Measurements from ENCODE around the gene EXOC4.

The EXOC4 gene

DNA sequence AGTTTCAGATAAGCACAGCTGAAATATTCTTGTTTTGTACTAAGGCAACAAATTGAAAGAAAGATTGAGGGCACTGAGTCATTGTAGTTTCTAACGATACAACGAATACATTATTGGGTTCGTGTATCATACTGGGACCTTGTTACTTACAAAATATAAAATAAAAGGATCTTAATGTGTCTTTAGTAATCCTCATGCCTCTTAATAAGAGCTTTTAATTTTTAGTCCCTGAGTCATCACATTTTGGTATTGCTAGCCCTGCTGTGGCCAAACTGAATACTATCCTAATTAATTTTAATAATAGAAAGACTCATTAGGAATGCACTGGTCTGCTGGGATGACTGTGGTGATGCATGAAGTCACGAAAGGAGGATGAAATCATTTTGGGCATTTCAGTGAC, 309.7 kb downstream of the EXOC4 start:
- 100% methylated on average over 1 of the region's 4 CpGs; no CpG with 5 or more reads in 1 of the 2 experiments for WGBS, 2 experiments (ENCODE audit: insufficient coverage in 2 of 2)
- Histone ChIP-seq H3K4me3 (ENCODE audit: extremely low read depth, insufficient read depth, low read length, poor library complexity, severe bottlenecking) (no peak overlapping the region), H3K4me1 (ENCODE audit: control insufficient read depth, insufficient read depth, low read length, poor library complexity, severe bottlenecking) (no peaks in the 10 kb centered on the region), H3K27ac (ENCODE audit: low read depth, low read length, severe bottlenecking) (no peak overlapping the region), H3K36me3 (ENCODE audit: control insufficient read depth, insufficient read depth, low read length) (no peaks in the 10 kb centered on the region), H3K9me3 (ENCODE audit: control insufficient read depth, low read length) (no peaks in the 10 kb centered on the region)

GRCh38 chr7:133563251-133563650, 310.4 kb downstream of the EXOC4 start:
- 92% methylated on average over 2 of the region's 5 CpGs; no CpG with 5 or more reads in 1 of the 2 experiments for WGBS, 2 experiments (ENCODE audit: insufficient coverage in 2 of 2)
- no peak overlapping the region for H3K27ac ChIP-seq (ENCODE audit: low read depth, low read length, severe bottlenecking)
- no peaks in the 10 kb centered on the region for H3K36me3 ChIP-seq (ENCODE audit: control insufficient read depth, insufficient read depth, low read length)
- no peaks in the 10 kb centered on the region for H3K4me1 ChIP-seq (ENCODE audit: control insufficient read depth, insufficient read depth, low read length, poor library complexity, severe bottlenecking)
- H3K4me3 ChIP-seq (ENCODE audit: extremely low read depth, insufficient read depth, low read length, poor library complexity, severe bottlenecking): no peak overlapping the region
- H3K9me3 ChIP-seq (ENCODE audit: control insufficient read depth, low read length): no peaks in the 10 kb centered on the region

DNA sequence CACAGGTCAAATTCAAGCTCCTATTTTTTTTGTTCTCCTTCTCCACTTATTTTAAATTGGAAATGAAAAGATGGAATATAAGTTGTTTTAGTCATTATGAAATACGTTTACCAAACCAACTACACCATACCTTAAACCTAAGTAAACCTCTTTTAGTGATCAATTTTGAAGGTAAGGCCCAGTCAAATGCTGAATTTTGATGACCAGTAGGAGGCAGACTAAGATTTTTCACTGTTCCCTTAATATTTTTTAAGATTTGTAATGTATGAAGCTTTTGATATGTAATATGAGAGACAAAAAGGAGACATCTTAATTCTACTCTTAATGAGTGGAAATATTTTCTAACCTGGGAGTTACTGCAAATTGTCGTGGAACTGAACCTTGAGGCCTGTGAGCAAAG, 311.6 kb downstream of the EXOC4 start:
- no peaks in the 10 kb centered on the region for H3K36me3 ChIP-seq (ENCODE audit: control insufficient read depth, insufficient read depth, low read length)
- no peak overlapping the region for H3K27ac ChIP-seq (ENCODE audit: low read depth, low read length, severe bottlenecking)
- no peaks in the 10 kb centered on the region for H3K4me1 ChIP-seq (ENCODE audit: control insufficient read depth, insufficient read depth, low read length, poor library complexity, severe bottlenecking)
- no peaks in the 10 kb centered on the region for H3K9me3 ChIP-seq (ENCODE audit: control insufficient read depth, low read length)
- no peak overlapping the region for H3K4me3 ChIP-seq (ENCODE audit: extremely low read depth, insufficient read depth, low read length, poor library complexity, severe bottlenecking)
- 88 to 89% methylated on average over 1 of the region's 2 CpGs for WGBS, 2 experiments (ENCODE audit: insufficient coverage in 2 of 2)

GRCh38 chr7:133568544-133568943, 315.7 kb downstream of the EXOC4 start:
- WGBS, 2 experiments (ENCODE audit: insufficient coverage in 2 of 2): 100% methylated on average over 1 of the region's 3 CpGs; no CpG with 5 or more reads in 1 of the 2 experiments
- Histone ChIP-seq H3K4me1 (ENCODE audit: control insufficient read depth, insufficient read depth, low read length, poor library complexity, severe bottlenecking) (no peaks in the 10 kb centered on the region), H3K36me3 (ENCODE audit: control insufficient read depth, insufficient read depth, low read length) (no peaks in the 10 kb centered on the region), H3K27ac (ENCODE audit: low read depth, low read length, severe bottlenecking) (no peak overlapping the region), H3K4me3 (ENCODE audit: extremely low read depth, insufficient read depth, low read length, poor library complexity, severe bottlenecking) (no peak overlapping the region), H3K9me3 (ENCODE audit: control insufficient read depth, low read length) (no peaks in the 10 kb centered on the region)

GRCh38 chr7:133570321-133570720, 317.4 kb downstream of the EXOC4 start:
- H3K27ac ChIP-seq (ENCODE audit: low read depth, low read length, severe bottlenecking): no peak overlapping the region

GRCh38 chr7:133571076-133571475, 318.2 kb downstream of the EXOC4 start:
- no peak overlapping the region for H3K27ac ChIP-seq (ENCODE audit: low read depth, low read length, severe bottlenecking)
- no peaks in the 10 kb centered on the region for H3K4me1 ChIP-seq (ENCODE audit: control insufficient read depth, insufficient read depth, low read length, poor library complexity, severe bottlenecking)
- 80 to 88% methylated on average over 1 to 2 of the region's 3 CpGs for WGBS, 2 experiments (ENCODE audit: insufficient coverage in 2 of 2)
- no peaks in the 10 kb centered on the region for H3K36me3 ChIP-seq (ENCODE audit: control insufficient read depth, insufficient read depth, low read length)
- no peaks in the 10 kb centered on the region for H3K9me3 ChIP-seq (ENCODE audit: control insufficient read depth, low read length)
- H3K4me3 ChIP-seq (ENCODE audit: extremely low read depth, insufficient read depth, low read length, poor library complexity, severe bottlenecking): no peak overlapping the region

More at GRCh38 chr7:133570321-133570720, 317.4 kb downstream of the EXOC4 start:
- no peaks in the 10 kb centered on the region for H3K36me3 ChIP-seq (ENCODE audit: control insufficient read depth, insufficient read depth, low read length)
- H3K4me3 ChIP-seq (ENCODE audit: extremely low read depth, insufficient read depth, low read length, poor library complexity, severe bottlenecking): no peak overlapping the region
- WGBS, 2 experiments (ENCODE audit: insufficient coverage in 2 of 2): 70 to 100% methylated on average over 1 to 2 of the region's 3 CpGs
- H3K9me3 ChIP-seq (ENCODE audit: control insufficient read depth, low read length): no peaks in the 10 kb centered on the region
- no peaks in the 10 kb centered on the region for H3K4me1 ChIP-seq (ENCODE audit: control insufficient read depth, insufficient read depth, low read length, poor library complexity, severe bottlenecking)

DNA sequence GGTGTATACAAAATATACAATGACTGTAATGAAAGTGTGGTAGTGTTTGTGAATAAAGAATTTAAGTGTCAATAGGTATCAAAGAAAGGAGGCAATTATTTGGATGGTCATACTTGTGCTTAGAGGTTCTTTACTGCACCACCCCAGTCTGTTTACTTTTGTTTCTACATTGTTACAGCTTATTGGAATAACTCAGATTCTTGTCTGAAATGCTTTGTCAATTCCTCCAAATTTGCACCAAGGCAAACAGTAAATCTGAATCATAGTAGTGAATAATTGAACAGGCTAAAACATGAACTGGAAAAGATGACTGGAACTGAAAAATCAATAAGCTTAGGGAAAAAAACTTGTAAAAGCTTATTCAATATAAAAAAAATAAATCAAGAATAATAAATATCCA, 319.2 kb downstream of the EXOC4 start:
- Histone ChIP-seq H3K27ac (ENCODE audit: low read depth, low read length, severe bottlenecking) (no peak overlapping the region), H3K4me1 (ENCODE audit: control insufficient read depth, insufficient read depth, low read length, poor library complexity, severe bottlenecking) (no peaks in the 10 kb centered on the region), H3K4me3 (ENCODE audit: extremely low read depth, insufficient read depth, low read length, poor library complexity, severe bottlenecking) (no peak overlapping the region), H3K36me3 (ENCODE audit: control insufficient read depth, insufficient read depth, low read length) (no peaks in the 10 kb centered on the region), H3K9me3 (ENCODE audit: control insufficient read depth, low read length) (no peaks in the 10 kb centered on the region)

DNA sequence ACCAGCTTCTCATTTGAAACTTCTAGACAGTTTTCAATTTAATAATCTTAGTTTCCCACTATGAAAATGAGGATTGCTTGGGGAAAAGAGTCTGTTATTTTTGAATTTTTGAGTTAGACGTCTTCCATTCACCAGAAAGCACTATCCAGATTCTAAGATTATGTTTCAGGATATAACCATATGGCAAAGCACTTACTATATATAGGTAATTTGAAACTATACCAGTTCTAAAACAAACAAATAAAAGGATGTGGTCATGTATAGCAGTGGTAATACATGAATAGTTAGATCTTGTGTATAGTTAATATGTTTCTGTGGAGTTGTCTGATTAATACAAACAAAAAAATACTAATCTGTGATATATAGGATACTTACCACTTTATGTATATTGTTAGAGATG, 320.0 kb downstream of the EXOC4 start:
- no peak overlapping the region for H3K27ac ChIP-seq (ENCODE audit: low read depth, low read length, severe bottlenecking)
- no peak overlapping the region for H3K4me3 ChIP-seq (ENCODE audit: extremely low read depth, insufficient read depth, low read length, poor library complexity, severe bottlenecking)
- no peaks in the 10 kb centered on the region for H3K4me1 ChIP-seq (ENCODE audit: control insufficient read depth, insufficient read depth, low read length, poor library complexity, severe bottlenecking)
- H3K36me3 ChIP-seq (ENCODE audit: control insufficient read depth, insufficient read depth, low read length): no peaks in the 10 kb centered on the region
- no peaks in the 10 kb centered on the region for H3K9me3 ChIP-seq (ENCODE audit: control insufficient read depth, low read length)
- WGBS, 2 experiments (ENCODE audit: insufficient coverage in 2 of 2): no CpG with 5 or more reads among the region's 1 CpG

DNA sequence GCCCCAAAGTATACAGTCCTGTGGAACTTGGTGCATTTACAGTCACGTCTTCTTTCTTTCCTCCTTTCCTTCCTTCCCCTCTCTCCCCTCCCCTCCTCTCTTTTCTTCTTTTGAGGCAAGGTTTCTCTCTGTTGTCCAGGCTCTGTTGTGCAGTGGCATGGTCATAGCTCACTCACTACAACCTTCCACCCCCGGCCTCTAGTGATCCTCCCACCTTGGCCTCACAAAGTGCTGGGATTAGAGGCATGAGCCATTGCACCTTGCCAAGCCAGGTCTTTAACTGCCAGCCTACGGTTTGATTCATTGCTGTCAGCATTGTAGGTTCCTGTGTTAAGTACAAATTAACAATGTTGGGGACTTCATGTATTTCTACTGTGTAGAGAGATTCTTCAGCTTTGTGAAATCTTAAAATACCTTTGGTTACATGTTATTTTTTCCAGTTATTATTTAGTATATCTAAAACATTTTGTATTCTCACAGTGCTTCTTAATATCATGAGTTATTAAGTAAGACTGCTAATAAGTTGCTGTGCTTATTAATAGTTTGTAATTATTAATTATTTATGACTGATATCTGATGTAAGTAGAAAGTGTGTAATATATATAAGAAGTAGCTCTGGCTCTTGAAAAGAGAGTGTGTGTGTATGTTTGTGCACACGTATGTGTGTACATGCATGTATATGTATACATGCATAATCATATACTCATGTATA, 320.8 kb downstream of the EXOC4 start:
- H3K9me3 ChIP-seq (ENCODE audit: control insufficient read depth, low read length): no peaks in the 10 kb centered on the region
- H3K27ac ChIP-seq (ENCODE audit: low read depth, low read length, severe bottlenecking): no peak overlapping the region
- no peaks in the 10 kb centered on the region for H3K36me3 ChIP-seq (ENCODE audit: control insufficient read depth, insufficient read depth, low read length)
- no peak overlapping the region for H3K4me3 ChIP-seq (ENCODE audit: extremely low read depth, insufficient read depth, low read length, poor library complexity, severe bottlenecking)
- WGBS, 2 experiments (ENCODE audit: insufficient coverage in 2 of 2): 72 to 92% methylated on average over 2 of the region's 4 CpGs
- H3K4me1 ChIP-seq (ENCODE audit: control insufficient read depth, insufficient read depth, low read length, poor library complexity, severe bottlenecking): no peaks in the 10 kb centered on the region

- H3K9me3 ChIP-seq (ENCODE audit: control insufficient read depth, low read length): no peaks in the 10 kb centered on the region
- H3K27ac ChIP-seq (ENCODE audit: low read depth, low read length, severe bottlenecking): no peak overlapping the region
- H3K4me1 ChIP-seq (ENCODE audit: control insufficient read depth, insufficient read depth, low read length, poor library complexity, severe bottlenecking): no peaks in the 10 kb centered on the region
- no peak overlapping the region for H3K4me3 ChIP-seq (ENCODE audit: extremely low read depth, insufficient read depth, low read length, poor library complexity, severe bottlenecking)
- no peaks in the 10 kb centered on the region for H3K36me3 ChIP-seq (ENCODE audit: control insufficient read depth, insufficient read depth, low read length)
- 100% methylated on average over 1 of the region's 4 CpGs; no CpG with 5 or more reads in 1 of the 2 experiments for WGBS, 2 experiments (ENCODE audit: insufficient coverage in 2 of 2)
These were observed 323.0 kb downstream of the EXOC4 start for GRCh38 chr7:133575726-133576440.

GRCh38 chr7:133576612-133577168, 323.8 kb downstream of the EXOC4 start:
- WGBS, 2 experiments (ENCODE audit: insufficient coverage in 2 of 2): 78 to 100% methylated on average over 2 to 4 of the region's 6 CpGs
- H3K27ac ChIP-seq (ENCODE audit: low read depth, low read length, severe bottlenecking): no peak overlapping the region

More at GRCh38 chr7:133576612-133577168, 323.8 kb downstream of the EXOC4 start:
- Histone ChIP-seq H3K9me3 (ENCODE audit: control insufficient read depth, low read length) (no peaks in the 10 kb centered on the region), H3K4me1 (ENCODE audit: control insufficient read depth, insufficient read depth, low read length, poor library complexity, severe bottlenecking) (no peaks in the 10 kb centered on the region), H3K36me3 (ENCODE audit: control insufficient read depth, insufficient read depth, low read length) (no peaks in the 10 kb centered on the region), H3K4me3 (ENCODE audit: extremely low read depth, insufficient read depth, low read length, poor library complexity, severe bottlenecking) (no peak overlapping the region)
